ENCODE measurements around the gene HIVEP3.
A peak's percentile ranks its signal among the peaks of the same experiment; 100 is the strongest.

HIVEP3 gene

GRCh38 chr1:41868241-41868998 lies 50.3 kb downstream of the HIVEP3 start:
- DNase-seq: peak; percentile 16

GRCh38 chr1:41866285-41866684 lies 52.4 kb downstream of the HIVEP3 start:
- no peak for DNase-seq

DNA sequence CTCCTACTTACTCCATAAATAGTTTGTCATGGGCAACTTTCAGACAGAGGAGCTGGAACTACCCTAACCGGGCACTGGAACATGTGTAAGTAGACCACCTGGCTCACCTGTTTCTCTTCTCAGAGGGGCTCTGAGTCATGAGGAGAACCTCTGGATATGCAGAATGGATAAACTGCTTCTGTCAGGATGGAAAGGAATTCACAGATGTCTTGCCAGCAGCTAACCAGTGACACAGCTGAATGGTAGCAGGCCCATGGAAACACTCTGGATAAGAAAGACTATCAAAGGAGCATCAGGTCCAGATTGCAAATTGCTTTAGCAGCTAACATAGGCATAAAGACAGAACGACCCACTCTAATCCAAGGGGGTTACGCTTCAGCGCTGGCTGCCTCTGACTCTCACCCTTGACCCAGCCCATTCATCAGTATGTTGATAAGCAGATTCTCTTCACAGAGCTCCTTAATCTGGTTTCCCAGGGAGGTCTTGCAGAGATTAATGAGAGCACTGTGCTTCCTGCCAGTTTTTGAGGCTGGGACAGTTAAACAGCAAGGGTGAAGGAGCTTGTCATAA lies 54.2 kb downstream of the HIVEP3 start:
- no peak for DNase-seq

- no peak for DNase-seq
Measured at GRCh38 chr1:41863718-41864117, 55.0 kb downstream of the HIVEP3 start.

DNA sequence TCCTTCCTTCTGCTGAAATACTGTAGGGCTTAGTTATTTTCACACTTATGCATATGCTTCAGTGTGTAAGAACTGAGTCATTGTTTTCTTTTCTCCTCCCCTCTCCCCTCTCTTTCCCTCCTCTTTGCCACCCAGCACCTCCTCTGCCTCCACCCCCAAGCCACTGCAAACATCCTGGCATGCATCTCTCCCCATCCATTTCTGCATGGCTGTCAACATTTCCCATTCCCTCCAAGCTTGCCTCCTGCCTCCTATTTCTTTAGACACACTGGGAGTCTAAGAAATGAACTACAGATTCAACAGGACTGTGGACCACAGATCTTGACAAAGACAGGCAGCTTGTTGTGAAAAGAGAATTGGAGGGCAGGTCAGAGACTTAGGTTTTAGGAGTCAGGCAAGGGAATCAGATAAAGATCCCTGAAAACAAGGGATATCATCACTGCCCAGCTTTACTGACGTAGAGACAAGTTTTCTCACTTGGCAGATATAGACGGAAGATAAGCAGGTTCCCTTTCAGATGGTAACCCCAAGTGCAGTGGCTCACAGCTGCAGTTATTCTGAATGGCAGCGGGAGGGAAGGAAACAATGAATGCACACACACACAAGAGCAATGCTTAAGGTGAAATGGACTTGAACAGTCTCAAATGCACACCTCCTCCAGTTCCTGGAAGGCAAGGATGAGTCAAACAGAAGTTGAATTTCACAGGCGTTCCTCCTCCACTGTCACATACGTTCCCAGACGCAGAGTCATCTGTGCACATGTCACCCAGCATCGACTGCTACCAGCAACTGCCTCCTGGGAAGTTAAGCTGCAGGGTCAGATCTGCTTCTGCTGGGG lies 56.1 kb downstream of the HIVEP3 start:
- DNase-seq: peak; percentile 62

- no peak for DNase-seq
Measured at GRCh38 chr1:41861535-41862383, 57.0 kb downstream of the HIVEP3 start.

DNA sequence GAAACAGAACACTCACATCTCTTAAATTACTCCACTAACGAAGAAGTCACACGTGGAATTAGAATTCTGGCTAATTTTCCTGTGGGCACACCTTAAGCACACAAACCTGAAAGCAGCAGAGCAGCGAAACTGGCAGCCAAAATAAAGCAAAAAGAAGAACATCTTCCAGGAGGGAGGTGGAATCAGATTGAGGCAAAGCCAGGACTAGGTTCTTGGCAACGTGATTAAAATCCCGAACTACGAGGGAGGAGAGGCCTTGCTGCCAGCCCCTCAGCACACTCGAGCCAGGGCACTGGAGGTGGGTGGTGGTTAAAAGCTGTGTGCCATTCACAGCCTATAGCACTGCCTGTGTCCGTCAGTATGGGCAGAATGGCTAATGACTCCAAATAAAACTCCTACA lies 58.0 kb downstream of the HIVEP3 start:
- no peak for DNase-seq

DNA sequence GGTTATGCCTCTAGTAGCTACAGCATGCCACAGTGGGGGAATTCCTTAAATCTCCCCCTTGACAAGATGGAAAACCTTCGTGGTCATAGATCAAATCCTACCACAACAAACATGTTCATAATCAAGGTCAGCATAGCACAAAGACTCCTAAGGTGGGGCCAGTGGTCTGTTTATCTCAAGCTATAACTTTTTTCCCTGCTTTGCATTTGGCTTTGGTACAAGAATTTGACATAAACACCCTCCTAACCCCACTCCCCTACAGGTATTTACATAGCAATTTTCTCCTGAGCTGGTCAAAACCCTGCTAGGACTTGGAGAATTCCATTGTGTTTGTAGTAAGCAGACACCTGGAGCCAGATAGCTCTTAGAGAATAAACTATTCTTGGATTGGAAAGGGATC lies 58.5 kb downstream of the HIVEP3 start:
- no peak for DNase-seq

DNA sequence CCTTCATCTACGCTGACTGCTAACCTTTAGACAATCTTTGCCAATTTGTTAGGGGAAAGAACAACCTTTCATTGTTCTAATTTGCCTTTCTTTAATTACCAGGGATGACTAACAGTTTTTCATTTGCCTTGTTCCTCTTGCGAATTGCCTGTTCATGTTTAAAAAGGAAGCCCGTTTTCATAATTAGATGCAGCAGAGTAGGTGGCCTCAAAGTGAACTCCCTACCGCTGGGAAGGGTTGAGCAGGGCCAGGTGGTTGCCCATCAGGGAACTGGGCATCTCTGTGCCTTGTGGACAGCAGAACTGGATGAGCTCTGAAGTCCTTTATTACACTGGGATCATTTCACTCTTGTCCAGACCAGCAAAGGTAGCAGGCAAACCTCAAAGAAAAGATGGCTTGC lies 59.0 kb downstream of the HIVEP3 start:
- DNase-seq: no peak

DNA sequence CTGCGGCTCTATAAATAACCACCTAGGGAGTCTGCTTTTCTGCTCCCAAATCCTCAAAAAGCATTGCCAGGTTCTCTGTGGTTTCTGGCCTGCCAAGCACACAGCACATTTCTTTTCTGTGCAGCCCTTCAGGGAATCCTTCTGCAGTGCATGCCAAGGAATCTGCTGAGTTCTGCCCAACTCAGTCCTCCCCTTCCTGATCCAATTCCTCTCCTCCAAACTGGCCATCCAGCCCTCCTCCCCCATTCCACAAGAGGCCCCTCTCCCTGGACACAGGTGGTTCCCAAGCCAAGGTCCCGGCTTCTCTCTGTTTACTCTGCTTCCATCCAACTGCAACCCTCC lies 61.8 kb downstream of the HIVEP3 start:
- no peak for DNase-seq

GRCh38 chr1:41856151-41856943 lies 62.4 kb downstream of the HIVEP3 start:
- no peak for DNase-seq

GRCh38 chr1:41855713-41856112 lies 63.0 kb downstream of the HIVEP3 start:
- DNase-seq: no peak

GRCh38 chr1:41853907-41854306 lies 64.8 kb downstream of the HIVEP3 start:
- DNase-seq: no peak

DNA sequence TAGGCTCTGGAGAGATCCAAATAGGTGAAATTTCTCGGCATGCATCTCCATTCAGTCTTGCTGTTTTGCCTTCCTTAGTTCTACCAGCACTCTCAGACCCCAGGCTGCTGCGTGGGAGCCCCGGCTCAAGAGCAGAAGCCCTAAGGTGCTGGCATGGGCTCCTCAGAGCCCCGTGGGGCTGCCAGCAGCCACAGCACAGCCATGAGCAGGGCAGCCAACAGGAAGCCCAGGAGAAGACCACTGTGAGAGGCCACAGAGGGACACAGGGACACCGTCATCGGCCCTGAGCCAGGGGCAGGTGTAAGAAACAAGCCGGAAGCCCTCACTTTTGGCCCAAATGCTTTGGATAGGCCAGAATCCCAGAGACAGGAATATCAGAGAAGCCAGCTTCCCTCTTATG lies 66.6 kb downstream of the HIVEP3 start:
- no peak for DNase-seq

DNA sequence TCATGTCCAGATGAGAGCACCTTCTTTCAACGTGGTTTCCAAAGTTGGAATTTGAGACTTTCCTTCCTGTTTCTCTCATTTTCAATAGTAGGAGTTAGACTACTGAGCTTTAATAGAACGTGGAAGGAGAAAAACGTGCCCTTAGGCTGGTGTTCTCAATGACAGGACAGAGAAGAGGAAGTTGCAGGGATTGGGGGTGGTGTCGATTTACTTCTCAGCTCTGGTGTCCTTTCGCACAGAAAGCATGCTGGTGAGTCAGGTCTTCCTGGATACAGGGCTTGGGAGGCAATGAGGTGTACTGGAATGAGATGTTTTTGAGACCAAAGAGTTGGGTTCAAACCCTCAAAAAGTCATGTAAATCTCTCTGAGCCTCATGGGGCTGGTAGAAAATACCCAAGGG lies 67.1 kb downstream of the HIVEP3 start:
- DNase-seq: no peak

DNA sequence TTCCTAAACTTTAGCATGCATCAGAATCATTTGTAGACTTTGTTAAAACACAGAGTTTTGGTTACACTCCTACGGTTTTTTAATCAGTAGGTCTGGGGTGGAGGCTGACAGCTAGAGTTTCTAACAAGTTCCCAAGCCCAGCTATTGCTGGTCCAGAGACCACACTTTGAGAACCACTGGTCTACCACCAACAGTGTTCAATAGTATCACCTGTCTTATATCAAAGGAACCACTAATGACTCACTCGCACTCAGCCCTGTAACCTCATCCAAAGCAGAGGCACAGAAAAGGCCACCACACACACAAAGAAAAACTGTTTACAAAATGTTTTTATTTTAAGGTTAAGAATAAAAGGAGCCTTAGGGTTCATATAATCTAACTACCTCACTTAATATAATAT lies 68.7 kb downstream of the HIVEP3 start:
- DNase-seq: no peak

DNA sequence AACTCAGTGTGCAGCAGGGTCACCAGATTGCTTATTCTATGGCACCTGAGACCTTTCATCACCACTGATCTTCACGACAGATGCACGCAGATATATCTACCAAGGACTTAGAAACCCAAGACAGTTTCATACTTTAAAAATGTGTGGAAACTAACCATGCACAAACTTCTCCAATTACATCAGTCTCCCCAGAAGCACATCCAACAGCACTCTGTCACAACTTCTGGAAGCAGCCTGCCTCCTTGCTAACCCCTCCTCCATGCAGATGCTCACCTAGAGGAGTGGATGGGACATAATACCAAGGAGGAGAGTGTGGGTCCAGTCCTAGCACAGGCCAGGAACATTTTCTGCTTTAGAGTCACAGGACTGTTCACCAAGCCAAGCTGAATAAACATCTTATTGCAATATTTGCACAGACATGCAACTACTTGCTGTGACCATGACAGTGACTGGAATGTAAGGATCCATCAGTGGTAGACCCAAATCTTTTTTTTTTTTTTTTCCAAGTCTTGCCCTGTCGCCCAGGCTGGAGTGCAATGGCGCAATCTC lies 69.4 kb downstream of the HIVEP3 start:
- DNase-seq: no peak

GRCh38 chr1:41848216-41848952 lies 70.3 kb downstream of the HIVEP3 start:
- no peak for DNase-seq

DNA sequence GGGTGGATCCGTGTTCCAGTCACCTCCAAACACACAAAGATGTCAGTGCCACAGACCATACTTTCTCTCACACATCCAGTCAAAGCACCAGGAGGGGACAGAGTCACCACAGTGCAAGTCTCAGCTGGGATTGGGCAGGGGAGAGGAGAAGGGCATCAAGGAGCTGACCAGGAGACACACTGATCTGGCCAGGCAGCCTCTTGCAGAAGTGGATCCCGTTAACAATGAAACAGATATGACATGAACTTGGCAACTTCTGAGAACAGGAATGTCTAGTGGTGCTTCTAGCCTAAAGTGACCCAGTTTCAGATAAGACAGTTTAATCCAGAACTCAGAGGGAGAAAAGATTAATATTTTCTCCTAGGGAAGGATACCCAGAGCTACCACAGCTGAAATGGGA lies 71.0 kb downstream of the HIVEP3 start:
- DNase-seq: no peak

- no peak for DNase-seq
Measured at GRCh38 chr1:41846625-41847405, 71.9 kb downstream of the HIVEP3 start.

All from stimulated activated naive CD4-positive, alpha-beta T cell treated with Interleukin-2 at 50 U/mL for 16 hours (primary cell).